Measurements from ENCODE around the gene SPATA33. TPM values are rescaled to one million over a fixed set of nuclear protein-coding genes. Genes with fewer than 3 reads are reported as not detected.

The SPATA33 gene
- total RNA-seq, 1 experiment from 2014 or later = 17.4 TPM

DNA sequence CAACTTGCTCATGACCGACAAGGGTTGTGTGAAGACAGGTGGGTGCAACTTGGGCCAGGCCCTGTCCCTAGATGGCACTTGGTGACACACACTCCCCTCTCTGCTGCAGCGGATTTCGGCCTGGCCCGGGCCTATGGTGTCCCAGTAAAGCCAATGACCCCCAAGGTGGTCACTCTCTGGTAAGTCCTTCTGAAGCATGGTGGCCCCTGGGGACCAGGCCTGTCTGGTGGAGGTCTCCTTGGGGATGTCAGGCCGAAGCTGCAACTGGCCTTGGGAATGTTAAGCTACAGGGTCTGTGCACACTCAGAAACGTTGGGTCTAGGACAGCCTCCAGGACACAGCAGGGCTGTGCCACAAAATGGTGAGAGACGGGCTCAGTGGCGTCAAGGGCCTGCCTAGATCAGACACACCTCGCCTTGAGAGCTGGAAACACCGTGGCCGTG, 35.7 kb downstream of the SPATA33 start:
- no peak overlapping the region for H2AFZ ChIP-seq (ENCODE audit: low read length)
- no peak overlapping the region for H3K9ac ChIP-seq (ENCODE audit: extremely low read depth, insufficient read length, low read length)
- no peak overlapping the region for H4K8ac ChIP-seq (replicated peaks; ENCODE audit: insufficient read length, low read depth, low read length)
- no peak overlapping the region for H2BK12ac ChIP-seq (ENCODE audit: insufficient read length, low read depth, low read length)
- H2BK120ac ChIP-seq (ENCODE audit: low read depth, low read length, poor library complexity, severe bottlenecking) = no peak overlapping the region
- H4K91ac ChIP-seq (ENCODE audit: insufficient read length, low read depth, low read length) = no peak overlapping the region
- no peak overlapping the region for H3K27ac ChIP-seq (ENCODE audit: insufficient read length, low read depth, low read length)
- no peak overlapping the region for H3K4me2 ChIP-seq (ENCODE audit: insufficient read depth, insufficient read length, low read length)
- no peak overlapping the region for H3T11ph ChIP-seq (ENCODE audit: low read length)
- no peak overlapping the region for H4K5ac ChIP-seq (ENCODE audit: insufficient read length, low read depth, low read length)
- H4K20me1 ChIP-seq (ENCODE audit: control insufficient read depth, insufficient read depth, insufficient read length) = no peaks in the 10 kb centered on the region
- no peak overlapping the region for H3K27ac Mint-ChIP-seq
- H3K4me1 Mint-ChIP-seq = no peaks in the 10 kb centered on the region; a peak in 1 of 4 replicates
- H3K23ac ChIP-seq (ENCODE audit: insufficient read length, low read depth, low read length) = no peak overlapping the region
- no peak overlapping the region for H3K4me3 Mint-ChIP-seq
- no peaks in the 10 kb centered on the region for H3K4me1 ChIP-seq (ENCODE audit: insufficient read depth, low read length)
- no peak overlapping the region for H2BK15ac ChIP-seq (ENCODE audit: low read depth, low read length)
- no peaks in the 10 kb centered on the region for H3K27me3 ChIP-seq (ENCODE audit: insufficient read depth, low read length)
- no peak overlapping the region for H2BK5ac ChIP-seq (ENCODE audit: insufficient read length, low read length)
- no peak overlapping the region for H3K14ac ChIP-seq (ENCODE audit: insufficient read depth, low read length)
- H3K27me3 Mint-ChIP-seq (ENCODE audit: low read depth) = peaks cover 2% of the 10 kb centered on the region; the same call in 1 of the 2 replicates
- H3K79me2 ChIP-seq (ENCODE audit: insufficient read depth, low read length) = no peaks in the 10 kb centered on the region
- no peak overlapping the region for H3K18ac ChIP-seq (ENCODE audit: insufficient read length, low read depth, low read length)
- no peak overlapping the region for H3K56ac ChIP-seq (ENCODE audit: insufficient read length, low read depth, low read length)
- DNase-seq = no peak
- no peak overlapping the region for H3K4ac ChIP-seq (ENCODE audit: low read depth, low read length)
- no peak overlapping the region for H2AK5ac ChIP-seq (ENCODE audit: insufficient read length, low read length)
- H2BK20ac ChIP-seq (ENCODE audit: low read depth, low read length, poor library complexity, severe bottlenecking) = no peak overlapping the region
- TF ChIP-seq, protein P1, sequence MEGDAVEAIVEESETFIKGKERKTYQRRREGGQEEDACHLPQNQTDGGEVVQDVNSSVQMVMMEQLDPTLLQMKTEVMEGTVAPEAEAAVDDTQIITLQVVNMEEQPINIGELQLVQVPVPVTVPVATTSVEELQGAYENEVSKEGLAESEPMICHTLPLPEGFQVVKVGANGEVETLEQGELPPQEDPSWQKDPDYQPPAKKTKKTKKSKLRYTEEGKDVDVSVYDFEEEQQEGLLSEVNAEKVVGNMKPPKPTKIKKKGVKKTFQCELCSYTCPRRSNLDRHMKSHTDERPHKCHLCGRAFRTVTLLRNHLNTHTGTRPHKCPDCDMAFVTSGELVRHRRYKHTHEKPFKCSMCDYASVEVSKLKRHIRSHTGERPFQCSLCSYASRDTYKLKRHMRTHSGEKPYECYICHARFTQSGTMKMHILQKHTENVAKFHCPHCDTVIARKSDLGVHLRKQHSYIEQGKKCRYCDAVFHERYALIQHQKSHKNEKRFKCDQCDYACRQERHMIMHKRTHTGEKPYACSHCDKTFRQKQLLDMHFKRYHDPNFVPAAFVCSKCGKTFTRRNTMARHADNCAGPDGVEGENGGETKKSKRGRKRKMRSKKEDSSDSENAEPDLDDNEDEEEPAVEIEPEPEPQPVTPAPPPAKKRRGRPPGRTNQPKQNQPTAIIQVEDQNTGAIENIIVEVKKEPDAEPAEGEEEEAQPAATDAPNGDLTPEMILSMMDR (conservative IDR thresholded peaks at IDR 0.05) = no peak
- no peaks in the 10 kb centered on the region for H3K23me2 ChIP-seq (ENCODE audit: insufficient read length, low read depth, low read length, poor library complexity, severe bottlenecking)
- H3K9me3 ChIP-seq (ENCODE audit: control insufficient read depth, low read depth, low read length) = no peaks in the 10 kb centered on the region
- no CpG with 5 or more reads among the region's 11 CpGs for WGBS (ENCODE audit: extremely low coverage, insufficient read length, low lambda C conversion rate)
- peaks cover 29 to 67% (median 53%) of the 10 kb centered on the region in 3 experiments for H3K36me3 Mint-ChIP-seq (ENCODE audit: insufficient read depth in 1 of 3, low read depth in 3 of 3)
- no peaks in the 10 kb centered on the region; a peak in 1 of 5 replicates for H3K9me3 Mint-ChIP-seq
- H3K79me1 ChIP-seq (ENCODE audit: insufficient read depth, low read depth, low read length, poor library complexity, severe bottlenecking) = no peaks in the 10 kb centered on the region
